BLaER1 (cell line): ENCODE data around the gene ZNF778.

ENCODE experiments used
- H3K27ac ChIP-seq: shearing (Covaris generic); formaldehyde crosslinking; 2 replicates; pipeline ENCODE4 v1.8.1; 2022
- H3K27me3 ChIP-seq: shearing (Covaris generic); formaldehyde crosslinking; 2 replicates; pipeline ENCODE4 v1.8.1; 2022
- H3K36me3 ChIP-seq: shearing (Covaris generic); formaldehyde crosslinking; 2 replicates; pipeline ENCODE4 v1.8.1; 2022
- H3K4me1 ChIP-seq: shearing (Covaris generic); formaldehyde crosslinking; 2 replicates; pipeline ENCODE4 v1.8.1; 2022
- H3K4me2 ChIP-seq: shearing (Covaris generic); formaldehyde crosslinking; 2 replicates; pipeline ENCODE4 v1.8.1; 2022
- H3K4me3 ChIP-seq: shearing (Covaris generic); formaldehyde crosslinking; 2 replicates; pipeline ENCODE4 v1.8.1; 2022
- H3K9ac ChIP-seq: shearing (Covaris generic); formaldehyde crosslinking; 2 replicates; pipeline ENCODE4 v1.8.1; 2022
- H3K9me3 ChIP-seq: shearing (Covaris generic); formaldehyde crosslinking; 2 replicates; pipeline ENCODE4 v1.8.1; 2022
- H4K20me1 ChIP-seq: shearing (Covaris generic); formaldehyde crosslinking; 2 replicates; pipeline ENCODE4 v1.8.1; 2022
- Cebpa-rat ChIP-seq: shearing (Covaris generic); IDR thresholded peaks from 2 replicates; pipeline ENCODE4 v1.8.1; 2022

ZNF778 gene

GRCh38 chr16:89192956-89193575 lies 24.4 kb upstream of the ZNF778 start:
- Histone ChIP-seq H4K20me1 (peaks cover 12% of the 10 kb centered on the region), H3K4me1 (peaks cover 20% of the 10 kb centered on the region), H3K4me2 (no peak overlapping the region; the same call in 1 of the 2 replicates), H3K27me3 (no peaks in the 10 kb centered on the region), H3K36me3 (no peaks in the 10 kb centered on the region), H3K4me3 (no peak overlapping the region), H3K9ac (no peak overlapping the region), H3K9me3 (no peaks in the 10 kb centered on the region), H3K27ac (no peak overlapping the region)
- no peak for TF ChIP-seq Cebpa-rat

GRCh38 chr16:89193576-89194293 lies 23.8 kb upstream of the ZNF778 start:
- H3K4me1 ChIP-seq: peaks cover 20% of the 10 kb centered on the region
- no peaks in the 10 kb centered on the region for H3K9me3 ChIP-seq
- no peak overlapping the region for H3K9ac ChIP-seq
- no peaks in the 10 kb centered on the region for H3K36me3 ChIP-seq
- H4K20me1 ChIP-seq: peaks cover 12% of the 10 kb centered on the region
- no peak overlapping the region for H3K4me3 ChIP-seq
- no peaks in the 10 kb centered on the region for H3K27me3 ChIP-seq
- H3K27ac ChIP-seq: no peak overlapping the region
- TF ChIP-seq Cebpa-rat: no peak
- peak overlapping the region; percentile 18; the same call in 1 of the 2 replicates for H3K4me2 ChIP-seq

GRCh38 chr16:89194340-89195311 lies 22.9 kb upstream of the ZNF778 start:
- no peak overlapping the region for H3K9ac ChIP-seq
- no peaks in the 10 kb centered on the region for H3K36me3 ChIP-seq

GRCh38 chr16:89195521-89196171 lies 21.9 kb upstream of the ZNF778 start:
- Histone ChIP-seq H3K36me3 (no peaks in the 10 kb centered on the region), H3K9me3 (no peaks in the 10 kb centered on the region), H3K4me2 (no peak overlapping the region), H3K27ac (no peak overlapping the region), H3K4me3 (no peak overlapping the region), H3K9ac (no peak overlapping the region), H3K27me3 (peaks cover 19% of the 10 kb centered on the region), H3K4me1 (peaks cover 26% of the 10 kb centered on the region), H4K20me1 (peaks cover 5% of the 10 kb centered on the region; the same call in 1 of the 2 replicates)
- no peak for TF ChIP-seq Cebpa-rat

More at GRCh38 chr16:89194340-89195311, 22.9 kb upstream of the ZNF778 start:
- H3K27me3 ChIP-seq: peaks cover 9% of the 10 kb centered on the region
- H3K27ac ChIP-seq: no peak overlapping the region
- H3K4me2 ChIP-seq: peak overlapping the region; percentile 18; the same call in 1 of the 2 replicates
- H3K4me1 ChIP-seq: peaks cover 20% of the 10 kb centered on the region
- no peak for TF ChIP-seq Cebpa-rat
- H4K20me1 ChIP-seq: peaks cover 7% of the 10 kb centered on the region
- no peaks in the 10 kb centered on the region for H3K9me3 ChIP-seq
- H3K4me3 ChIP-seq: no peak overlapping the region

- no peak overlapping the region for H3K4me2 ChIP-seq
These were observed 20.4 kb upstream of the ZNF778 start for GRCh38 chr16:89197033-89197632.

GRCh38 chr16:89197633-89198416 lies 19.7 kb upstream of the ZNF778 start:
- H3K4me3 ChIP-seq: no peak overlapping the region

More at GRCh38 chr16:89197033-89197632, 20.4 kb upstream of the ZNF778 start:
- H3K27me3 ChIP-seq: peaks cover 30% of the 10 kb centered on the region
- H3K27ac ChIP-seq: no peak overlapping the region
- no peak for TF ChIP-seq Cebpa-rat
- no peak overlapping the region for H3K9ac ChIP-seq
- peaks cover 22% of the 10 kb centered on the region; the same call in 1 of the 2 replicates for H3K4me1 ChIP-seq
- H3K4me3 ChIP-seq: no peak overlapping the region
- H3K36me3 ChIP-seq: no peaks in the 10 kb centered on the region
- no peaks in the 10 kb centered on the region for H3K9me3 ChIP-seq
- no peaks in the 10 kb centered on the region for H4K20me1 ChIP-seq

GRCh38 chr16:89198417-89199240 lies 18.9 kb upstream of the ZNF778 start:
- Histone ChIP-seq H4K20me1 (no peaks in the 10 kb centered on the region), H3K27me3 (peaks cover 42% of the 10 kb centered on the region), H3K27ac (no peak overlapping the region), H3K9ac (no peak overlapping the region), H3K9me3 (peaks cover 9% of the 10 kb centered on the region), H3K4me1 (peaks cover 19% of the 10 kb centered on the region; the same call in 1 of the 2 replicates), H3K4me3 (no peak overlapping the region), H3K36me3 (no peaks in the 10 kb centered on the region), H3K4me2 (no peak overlapping the region)
- TF ChIP-seq Cebpa-rat: no peak

More at GRCh38 chr16:89197633-89198416, 19.7 kb upstream of the ZNF778 start:
- TF ChIP-seq Cebpa-rat: no peak
- Histone ChIP-seq H3K4me1 (peaks cover 22% of the 10 kb centered on the region; the same call in 1 of the 2 replicates), H3K27ac (no peak overlapping the region), H4K20me1 (no peaks in the 10 kb centered on the region), H3K27me3 (peaks cover 37% of the 10 kb centered on the region), H3K4me2 (no peak overlapping the region), H3K9me3 (peaks cover 5% of the 10 kb centered on the region), H3K36me3 (no peaks in the 10 kb centered on the region), H3K9ac (no peak overlapping the region)
